ENCODE results near the gene BTBD16. TPM values are rescaled to one million over a fixed set of nuclear protein-coding genes. Genes with fewer than 3 reads are reported as not detected.

BTBD16 gene
- total and polyA plus RNA-seq, 2 donors (not counting 1 experiment from before 2014, with no cell fraction given) = not detected

GRCh38 chr10:122386514-122386913 lies 115.4 kb downstream of the BTBD16 start:
- Histone ChIP-seq H3K4me2 (replicated peaks; ENCODE audit: low read depth, low read length, poor library complexity, severe bottlenecking) (no peak overlapping the region), H3K4me3 (ENCODE audit: control extremely low read depth in 1 of 5, extremely low read depth in 1 of 5, insufficient read depth in 1 of 5, low read depth in 2 of 5, low read length in 4 of 5) (no peak overlapping the region), H3K36me3 (replicated peaks in 1 of 2; ENCODE audit: control extremely low read depth in 1 of 2, control insufficient read depth in 1 of 2, extremely low read depth in 1 of 2, insufficient read depth in 2 of 2, low read length in 1 of 2) (peaks cover 0 to 2% of the 10 kb centered on the region in 2 experiments), H4K20me1 (ENCODE audit: control insufficient read depth, insufficient read depth, low read length, poor library complexity, severe bottlenecking) (peaks cover 62% of the 10 kb centered on the region), H3K79me2 (ENCODE audit: control insufficient read depth, insufficient read depth, low read length) (peaks cover 91% of the 10 kb centered on the region), H3K27ac (ENCODE audit: low read length in 2 of 2) (no peak overlapping the region), H3K9ac (ENCODE audit: low read length) (no peak overlapping the region), H3K27me3 (replicated peaks in 1 of 4; ENCODE audit: control extremely low read depth in 1 of 4, control insufficient read depth in 3 of 4, insufficient read depth in 4 of 4, low read length in 3 of 4) (no peaks in the 10 kb centered on the region), H2AFZ (ENCODE audit: insufficient read depth, low read depth, low read length, poor library complexity, severe bottlenecking) (no peak overlapping the region), H3K9me3 (ENCODE audit: control extremely low read depth in 1 of 3, control insufficient read depth in 2 of 3, insufficient read depth in 1 of 3, low read length in 2 of 3) (no peaks in the 10 kb centered on the region), H3K4me1 (ENCODE audit: control insufficient read depth in 2 of 2, insufficient read depth in 2 of 2, low read length in 2 of 2) (peaks cover 10 to 31% of the 10 kb centered on the region in 2 donors)
- Mint-ChIP-seq H3K4me3 (no peak overlapping the region), H3K9me3 (ENCODE audit: insufficient read depth) (no peaks in the 10 kb centered on the region), H3K27ac (no peak overlapping the region), H3K27me3 (no peaks in the 10 kb centered on the region), H3K4me1 (peaks cover 55% of the 10 kb centered on the region)
- CTCF ChIA-PET = interaction anchor here (1.0 kb wide), 1 partner anchor 47 kb away, joined by 3 read pairs; no protein-coding TSS in a partner anchor
- no peak for DNase-seq
- ATAC-seq (ENCODE audit: low read depth) = no peak
- POLR2A ChIA-PET = no interaction called here
- no CpG with 5 or more reads among the region's 2 CpGs for WGBS (ENCODE audit: insufficient coverage)
- intact Hi-C loops (cut with micrococcal nuclease) = no loop called here
- no peak for TF ChIP-seq CTCF (IDR thresholded peaks at IDR 0.05)
- TF ChIP-seq EZH2 (IDR thresholded peaks at IDR 0.05; ENCODE audit: borderline replicate concordance, insufficient read depth, low read depth, low read length, poor library complexity, severe bottlenecking) = no peak

GRCh38 chr10:122387572-122387971 lies 116.5 kb downstream of the BTBD16 start:
- POLR2A ChIA-PET = no interaction called here
- Histone ChIP-seq H3K79me2 (ENCODE audit: control insufficient read depth, insufficient read depth, low read length) (peaks cover 80% of the 10 kb centered on the region), H3K4me2 (replicated peaks; ENCODE audit: low read depth, low read length, poor library complexity, severe bottlenecking) (no peak overlapping the region), H2AFZ (ENCODE audit: insufficient read depth, low read depth, low read length, poor library complexity, severe bottlenecking) (no peak overlapping the region), H3K9me3 (ENCODE audit: control extremely low read depth in 1 of 3, control insufficient read depth in 2 of 3, insufficient read depth in 1 of 3, low read length in 2 of 3) (no peaks in the 10 kb centered on the region), H3K27me3 (replicated peaks in 1 of 4; ENCODE audit: control extremely low read depth in 1 of 4, control insufficient read depth in 3 of 4, insufficient read depth in 4 of 4, low read length in 3 of 4) (no peaks in the 10 kb centered on the region), H3K4me3 (ENCODE audit: control extremely low read depth in 1 of 5, extremely low read depth in 1 of 5, insufficient read depth in 1 of 5, low read depth in 2 of 5, low read length in 4 of 5) (no peak overlapping the region), H3K9ac (ENCODE audit: low read length) (no peak overlapping the region), H3K36me3 (replicated peaks in 1 of 2; ENCODE audit: control extremely low read depth in 1 of 2, control insufficient read depth in 1 of 2, extremely low read depth in 1 of 2, insufficient read depth in 2 of 2, low read length in 1 of 2) (peaks cover 0 to 2% of the 10 kb centered on the region in 2 experiments), H3K27ac (ENCODE audit: low read length in 2 of 2) (no peak overlapping the region), H3K4me1 (ENCODE audit: control insufficient read depth in 2 of 2, insufficient read depth in 2 of 2, low read length in 2 of 2) (peaks cover 10 to 31% of the 10 kb centered on the region in 2 donors), H4K20me1 (ENCODE audit: control insufficient read depth, insufficient read depth, low read length, poor library complexity, severe bottlenecking) (peaks cover 63% of the 10 kb centered on the region)
- DNase-seq (no peak), ATAC-seq (ENCODE audit: low read depth) (no peak)
- no peaks in the 10 kb centered on the region for H3K27me3 Mint-ChIP-seq
- intact Hi-C loops (cut with micrococcal nuclease) = no loop called here
- CTCF ChIA-PET = interaction anchor here (1.0 to 1.3 kb wide), 2 partner anchors 46 to 47 kb away, joined by 3 read pairs; no protein-coding TSS in a partner anchor
- no peaks in the 10 kb centered on the region for H3K9me3 Mint-ChIP-seq (ENCODE audit: insufficient read depth)
- TF ChIP-seq CTCF (IDR thresholded peaks at IDR 0.05) (no peak), EZH2 (IDR thresholded peaks at IDR 0.05; ENCODE audit: borderline replicate concordance, insufficient read depth, low read depth, low read length, poor library complexity, severe bottlenecking) (no peak)
- H3K4me3 Mint-ChIP-seq = no peak overlapping the region
- WGBS (ENCODE audit: insufficient coverage) = 100% methylated on average over 1 of the region's 2 CpGs
- peaks cover 51% of the 10 kb centered on the region for H3K4me1 Mint-ChIP-seq
- H3K27ac Mint-ChIP-seq = no peak overlapping the region

Small RNA genes lying within 50 kb of the gene (small RNA-seq; reads per million reads assigned to genes)
- gene RNU6-728P (ENCODE audit: insufficient read length, low read depth, low replicate concordance) = not detected

Other genes with a start within 250 kb of the BTBD16 start
- gene PLEKHA1, start 103.4 kb downstream of the BTBD16 start, total RNA-seq = 28.5 and 34.0 TPM in 2 replicates
- gene PLEKHA1, start 103.4 kb downstream of the BTBD16 start, polyA plus RNA-seq = 9.0 and 21.7 TPM in 2 replicates
- gene ARMS2, start 183.4 kb downstream of the BTBD16 start, total RNA-seq = not detected in 2 replicates
- not detected in 2 replicates for gene ARMS2, start 183.4 kb downstream of the BTBD16 start, polyA plus RNA-seq
- not detected in 2 replicates for gene HTRA1, start 190.3 kb downstream of the BTBD16 start, total RNA-seq
- gene HTRA1, start 190.3 kb downstream of the BTBD16 start, polyA plus RNA-seq = not detected in 2 replicates

All from B cell (primary cell).